ENCODE measurements around the gene TMEM91. TPM values are rescaled to one million over a fixed set of nuclear protein-coding genes. Genes with fewer than 3 reads are reported as not detected.

The TMEM91 gene
- total and polyA plus RNA-seq, 2 of the 13 experiments (the other 11 are each of a cell fraction or from before 2014, with no cell fraction given), result 6.3 to 10.3 TPM

DNA sequence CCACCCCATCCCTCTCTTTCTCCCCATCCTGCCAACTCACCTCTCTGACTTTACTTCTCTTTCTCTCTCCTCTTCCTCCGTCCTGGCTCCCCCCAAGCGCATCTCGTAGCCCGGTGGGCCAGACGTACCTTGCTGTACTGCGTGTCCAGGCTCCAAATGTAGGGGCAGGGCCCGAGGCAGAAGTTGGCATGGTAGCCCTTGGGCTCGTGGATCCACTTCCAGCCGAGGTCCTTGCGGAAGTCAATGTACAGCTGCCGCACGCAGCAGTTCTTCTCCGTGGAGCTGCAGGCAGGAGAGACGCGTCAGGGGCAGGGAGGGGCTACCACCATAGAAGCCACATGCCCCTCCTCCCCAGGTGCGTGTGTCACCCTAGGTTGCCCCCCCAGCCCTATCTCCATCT is 44.3 kb upstream of the TMEM91 start (continued):
- TF ChIP-seq CENPBD1 (CRISPR knock-in tag; IDR thresholded peaks at IDR 0.05; ENCODE audit: borderline replicate concordance, low read depth) (no peak), STAT5B (CRISPR knock-in tag; IDR thresholded peaks at IDR 0.05) (no peak), TAF1 (CRISPR knock-in tag; IDR thresholded peaks at IDR 0.05) (no peak), IKZF4 (CRISPR knock-in tag; IDR thresholded peaks at IDR 0.05; ENCODE audit: borderline replicate concordance, low read depth, not compliant biosample characterization) (no peak), MAFF (IDR thresholded peaks at IDR 0.05; ENCODE audit: low read depth, low read length) (no peak)

GRCh38 chr19:41332468-41332867 is 43.9 kb upstream of the TMEM91 start:
- intact Hi-C loops (cut with micrococcal nuclease; ENCODE audit: unreplicated experiment) (no loop called here), in situ Hi-C loops (cut with HindIII; ENCODE audit: extremely low pct_ligation_motif_present, low pct_unique_long_range_greater_than_20kb) (no loop called here)
- H3K4me1 ChIP-seq (ENCODE audit: insufficient read depth, low read length), result no peaks in the 10 kb centered on the region
- H4K20me1 ChIP-seq (ENCODE audit: insufficient read depth, low read length), result no peaks in the 10 kb centered on the region
- H3K4me2 ChIP-seq (ENCODE audit: low read depth, low read length), result no peak overlapping the region
- BruUV-seq (replicated peaks), result no TSS peak
- FAIRE-seq (no peak), ATAC-seq (no peak), DNase-seq (ENCODE audit: low spot score) (no peak)
- no peak for TF ChIP-seq ZSCAN30 (CRISPR knock-in tag; IDR thresholded peaks at IDR 0.05)
- no peak for TF ChIP-seq ZFP82 (CRISPR knock-in tag; IDR thresholded peaks at IDR 0.05; ENCODE audit: borderline replicate concordance)
- no peak for TF ChIP-seq ESRRA (CRISPR knock-in tag; IDR thresholded peaks at IDR 0.05; ENCODE audit: low read depth)
- no peak for TF ChIP-seq HNRNPLL (IDR thresholded peaks at IDR 0.05; ENCODE audit: low read depth, low read length, poor library complexity, severe bottlenecking)
- TF ChIP-seq EEA1 (CRISPR knock-in tag; IDR thresholded peaks at IDR 0.05; ENCODE audit: borderline replicate concordance), result no peak
- TF ChIP-seq ELF3 (CRISPR knock-in tag; IDR thresholded peaks at IDR 0.05), result no peak
- TF ChIP-seq ZNF768 (CRISPR knock-in tag; IDR thresholded peaks at IDR 0.05), result no peak
- TF ChIP-seq CCAR2 (optimal IDR thresholded peaks at IDR 0.05; ENCODE audit: low read depth, low read length), result no peak
- TF ChIP-seq CTCF (CRISPR knock-in tag; IDR thresholded peaks at IDR 0.05), result no peak
- TF ChIP-seq ZNF468 (CRISPR knock-in tag; IDR thresholded peaks at IDR 0.05), result no peak
- no peak overlapping the region for H3K9ac ChIP-seq (ENCODE audit: insufficient read depth, low read depth, low read length)
- H2AFZ ChIP-seq (ENCODE audit: low read length), result no peak overlapping the region
- H3K79me2 ChIP-seq (ENCODE audit: insufficient read depth, low read length), result no peaks in the 10 kb centered on the region
- peaks cover 15 to 46% of the 10 kb centered on the region in 2 experiments; a peak in 4 of 5 replicates for H3K36me3 ChIP-seq (replicated peaks in 1 of 2; ENCODE audit: control insufficient read depth in 1 of 2, insufficient read depth in 2 of 2, low read length in 2 of 2)
- no peak overlapping the region for H3K4me3 ChIP-seq (replicated peaks in 1 of 3; ENCODE audit: insufficient read depth in 1 of 3, low read depth in 2 of 3, low read length in 3 of 3)
- no peaks in the 10 kb centered on the region for H3K27me3 ChIP-seq (ENCODE audit: control insufficient read depth in 1 of 2, insufficient read depth in 2 of 2, low read length in 2 of 2)
- WGBS (ENCODE audit: low lambda C conversion rate), result 94% methylated on average over 5 of the region's 5 CpGs
- POLR2A ChIA-PET, result no interaction called here
- CTCF ChIA-PET (ENCODE audit: low intra/inter-chr PET ratio, low total read pairs), result no interaction called here
- no peak overlapping the region for H3K27ac ChIP-seq (ENCODE audit: extremely low read length, insufficient read depth, low read length)
- no peaks in the 10 kb centered on the region for H3K9me3 ChIP-seq (ENCODE audit: low read length)

All from HepG2 (cell line).